Right ventricle myocardium inferior (tissue), 1 donor: Measurements from ENCODE around the gene LRRC9. TPM values are rescaled to one million over a fixed set of nuclear protein-coding genes. Genes with fewer than 3 reads are reported as not detected.

Experiments
- ATAC-seq: fragments of 200-7000 bp; cut with Tn5 transposase; one replicate; pipeline ENCODE4 v1.9.1; 2020; ENCODE audit warnings: mild to moderate bottlenecking, moderate library complexity
- DNase-seq: peaks from one replicate; pipeline ENCODE4 v3.0.0; 2021; ENCODE audit errors: missing footprints
- intact Hi-C: fragments of 100-400 bp; cut with DNase I; formaldehyde crosslinking; loops from one replicate; pipeline ENCODE4 v1.11.0; 2022
- long read RNA-seq: library from polyadenylated mRNA; unstranded; transcript quantifications from one replicate; pipeline ENCODE4 v2.0.0, GENCODE V29; 2021
- total RNA-seq: library from RNA; stranded (reverse); fragmentation: NEBNext Ultra II Directional; extraction: Animal tissue kit (Norgen Biotek cat#: 25700); gene quantifications from one replicate; pipeline ENCODE4 v1.2.1, GENCODE V29; 2021
- donor health status: DM: no; HTN: yes; CAD: no; lungs with severe emphysema.

LRRC9 gene
- 0.19 TPM for total RNA-seq
- long read RNA-seq, result 0 reads

- DNase-seq (peak; percentile 65), ATAC-seq (peak; percentile 44)
- intact Hi-C loops, result no loop called here
Measured at GRCh38 chr14:59919570-59920377, at the start of gene LRRC9. Gene LRRC9 (plus strand): TSS chr14:59920144.

GRCh38 chr14:59870277-59871165 lies 49.4 kb upstream of the LRRC9 start, which contains the start of gene RTN1:
Gene RTN1 (minus strand): TSS chr14:59870776. CDS start chr14:59870630, 146 bp downstream.
- DNase-seq, result peak; percentile 85
- intact Hi-C loops, result no loop called here
- peak; percentile 80 for ATAC-seq

- no peak for DNase-seq
- no peak for ATAC-seq
- intact Hi-C loops, result no loop called here
Measured at GRCh38 chr14:59871166-59871495, 48.8 kb upstream of the LRRC9 start.

- ATAC-seq (no peak), DNase-seq (no peak)
- intact Hi-C loops, result no loop called here
Measured at GRCh38 chr14:59882957-59883356, 37.0 kb upstream of the LRRC9 start.

GRCh38 chr14:59890676-59891075 lies 29.3 kb upstream of the LRRC9 start:
- ATAC-seq (no peak), DNase-seq (no peak)
- intact Hi-C loops, result no loop called here

- DNase-seq (no peak), ATAC-seq (no peak)
- intact Hi-C loops, result no loop called here
Measured at GRCh38 chr14:59895721-59896120, 24.2 kb upstream of the LRRC9 start.

GRCh38 chr14:59897757-59898383 lies 22.1 kb upstream of the LRRC9 start:
- ATAC-seq, result no peak
- intact Hi-C loops, result no loop called here
- no peak for DNase-seq

GRCh38 chr14:59900556-59900955 lies 19.4 kb upstream of the LRRC9 start:
- intact Hi-C loops, result no loop called here
- ATAC-seq (no peak), DNase-seq (no peak)

GRCh38 chr14:59904184-59904583 lies 15.8 kb upstream of the LRRC9 start:
- ATAC-seq (no peak), DNase-seq (no peak)
- intact Hi-C loops, result no loop called here

- no peak for DNase-seq
- intact Hi-C loops, result no loop called here
- ATAC-seq, result no peak
Measured at GRCh38 chr14:59905188-59905587, 14.8 kb upstream of the LRRC9 start.

GRCh38 chr14:59912443-59912842 lies 7.5 kb upstream of the LRRC9 start:
- DNase-seq, result no peak
- no peak for ATAC-seq
- intact Hi-C loops, result no loop called here

- intact Hi-C loops, result no loop called here
- DNase-seq, result no peak
- ATAC-seq, result no peak
Measured at GRCh38 chr14:59913187-59913586, 6.8 kb upstream of the LRRC9 start.

GRCh38 chr14:59918824-59919569 lies 947 bp upstream of the LRRC9 start:
- ATAC-seq, result peak; percentile 56
- no peak for DNase-seq

GRCh38 chr14:59920378-59920683 lies 387 bp downstream of the LRRC9 start:
- ATAC-seq, result no peak
- intact Hi-C loops, result no loop called here
- no peak for DNase-seq

More at GRCh38 chr14:59918824-59919569, 947 bp upstream of the LRRC9 start:
- intact Hi-C loops, result no loop called here

GRCh38 chr14:59925797-59926196 lies 5.9 kb downstream of the LRRC9 start:
- intact Hi-C loops, result no loop called here
- ATAC-seq, result no peak

GRCh38 chr14:59926534-59926933 lies 6.6 kb downstream of the LRRC9 start:
- no peak for DNase-seq
- ATAC-seq, result no peak
- intact Hi-C loops, result no loop called here

More at GRCh38 chr14:59925797-59926196, 5.9 kb downstream of the LRRC9 start:
- no peak for DNase-seq

GRCh38 chr14:59931237-59931636 lies 11.3 kb downstream of the LRRC9 start:
- intact Hi-C loops, result no loop called here
- DNase-seq (no peak), ATAC-seq (no peak)

GRCh38 chr14:59936145-59936544 lies 16.2 kb downstream of the LRRC9 start:
- intact Hi-C loops, result no loop called here
- ATAC-seq (no peak), DNase-seq (no peak)

GRCh38 chr14:59939828-59940227 lies 19.9 kb downstream of the LRRC9 start:
- ATAC-seq, result no peak
- DNase-seq, result no peak
- intact Hi-C loops, result no loop called here
